ENCODE measurements around the gene TIPARP. TPM values are rescaled to one million over a fixed set of nuclear protein-coding genes. Genes with fewer than 3 reads are reported as not detected.

Gene TIPARP
- total RNA-seq, 3 donors from 2014 or later = 18.2 to 21.7 (median 20.4) TPM

DNA sequence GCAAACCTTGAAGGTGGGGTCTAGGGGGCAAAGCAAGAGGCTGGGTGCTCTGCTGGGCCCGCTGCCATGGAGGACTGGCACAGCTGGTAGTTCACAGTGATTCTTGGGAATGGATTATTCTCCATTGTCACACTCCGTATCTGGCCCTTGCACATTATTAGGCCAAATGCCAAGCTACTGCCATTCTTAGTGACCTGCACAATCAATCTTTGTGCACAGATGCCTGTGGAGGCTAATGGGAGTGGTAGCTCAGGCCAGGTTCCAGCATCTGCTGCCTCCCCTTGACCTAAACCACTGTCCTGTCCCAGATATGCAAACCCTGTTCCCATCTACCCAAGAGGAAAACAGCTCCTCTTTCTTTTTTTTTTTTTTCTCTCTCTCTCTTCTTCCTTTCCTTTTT lies 67.5 kb downstream of the TIPARP start:
- no peak for ATAC-seq
- Mint-ChIP-seq H3K36me3 (ENCODE audit: insufficient read depth) (no peaks in the 10 kb centered on the region), H3K4me1 (ENCODE audit: low read depth) (no peaks in the 10 kb centered on the region), H3K9me3 (peaks cover 6% of the 10 kb centered on the region), H3K27me3 (ENCODE audit: low read depth) (peaks cover 2% of the 10 kb centered on the region), H3K4me3 (no peak overlapping the region)
- no peak for DNase-seq

DNA sequence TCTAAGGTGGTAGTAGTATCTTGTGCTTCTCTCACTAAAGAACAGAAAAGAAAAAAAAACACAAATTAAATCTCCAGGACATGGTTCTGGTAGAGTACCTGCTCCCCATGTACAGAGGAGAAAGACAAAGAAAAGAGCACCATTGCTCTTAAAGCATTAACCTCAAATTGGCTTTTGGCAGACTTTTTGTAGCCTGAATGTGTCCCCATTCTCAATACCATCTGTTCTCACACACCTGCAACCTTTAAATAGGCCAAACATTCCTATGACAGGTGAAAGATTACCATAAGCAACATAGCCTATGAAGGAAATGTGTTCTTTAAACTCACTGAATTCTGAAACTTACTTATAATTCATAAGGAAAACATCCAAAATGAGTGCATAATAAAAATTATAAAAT lies 68.0 kb downstream of the TIPARP start:
- Mint-ChIP-seq H3K4me1 (ENCODE audit: low read depth) (no peaks in the 10 kb centered on the region), H3K36me3 (ENCODE audit: insufficient read depth) (no peaks in the 10 kb centered on the region), H3K9me3 (peaks cover 7% of the 10 kb centered on the region), H3K27me3 (ENCODE audit: low read depth) (peaks cover 2% of the 10 kb centered on the region), H3K4me3 (no peak overlapping the region)
- DNase-seq (no peak), ATAC-seq (no peak)

DNA sequence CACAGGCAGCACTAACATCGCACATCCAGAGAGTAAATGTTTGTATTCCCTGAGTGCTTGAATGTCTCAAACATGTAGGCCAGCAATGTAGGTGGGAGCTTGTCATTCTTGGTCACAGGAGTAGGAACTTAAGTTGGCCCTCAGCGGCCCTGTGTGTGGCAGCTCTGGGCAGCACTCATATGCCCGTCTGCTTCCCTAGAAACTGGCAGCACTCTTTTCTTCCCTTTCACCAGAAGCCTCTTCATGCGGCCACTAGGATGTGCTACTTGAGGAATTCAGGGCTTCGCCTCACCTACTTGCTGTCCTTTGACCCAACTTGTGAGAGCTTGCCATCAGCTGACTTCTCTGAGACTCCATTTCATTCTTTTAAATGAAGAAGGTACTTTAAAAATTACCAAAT lies 69.5 kb downstream of the TIPARP start:
- Mint-ChIP-seq H3K9me3 (peaks cover 7% of the 10 kb centered on the region), H3K4me3 (no peak overlapping the region), H3K27me3 (ENCODE audit: low read depth) (peaks cover 2% of the 10 kb centered on the region), H3K4me1 (ENCODE audit: low read depth) (no peaks in the 10 kb centered on the region), H3K36me3 (ENCODE audit: insufficient read depth) (no peaks in the 10 kb centered on the region)
- no peak for DNase-seq
- ATAC-seq = no peak

DNA sequence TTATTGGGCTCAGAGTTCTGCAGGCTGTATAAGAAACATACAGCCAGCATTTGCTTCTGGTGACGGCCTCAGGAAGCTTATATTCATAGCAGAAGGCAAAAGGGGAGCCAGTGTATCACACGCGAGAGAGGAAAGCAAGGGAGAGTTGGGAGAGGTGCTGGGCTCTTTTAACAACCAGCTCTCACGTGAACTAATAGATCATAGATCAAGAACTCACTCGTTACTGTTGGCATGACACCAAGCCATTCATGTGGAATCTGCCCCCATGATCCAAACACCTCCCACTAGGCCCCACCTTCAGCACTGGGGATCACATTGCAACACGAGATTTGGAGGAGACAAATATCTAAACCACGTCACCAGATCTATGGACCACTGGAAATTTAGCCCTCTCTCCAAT lies 70.2 kb downstream of the TIPARP start:
- Mint-ChIP-seq H3K4me1 (ENCODE audit: low read depth) (no peaks in the 10 kb centered on the region), H3K36me3 (ENCODE audit: insufficient read depth) (no peaks in the 10 kb centered on the region), H3K27me3 (ENCODE audit: low read depth) (peaks cover 2% of the 10 kb centered on the region), H3K9me3 (peaks cover 7% of the 10 kb centered on the region), H3K4me3 (no peak overlapping the region)
- ATAC-seq (no peak), DNase-seq (no peak)

DNA sequence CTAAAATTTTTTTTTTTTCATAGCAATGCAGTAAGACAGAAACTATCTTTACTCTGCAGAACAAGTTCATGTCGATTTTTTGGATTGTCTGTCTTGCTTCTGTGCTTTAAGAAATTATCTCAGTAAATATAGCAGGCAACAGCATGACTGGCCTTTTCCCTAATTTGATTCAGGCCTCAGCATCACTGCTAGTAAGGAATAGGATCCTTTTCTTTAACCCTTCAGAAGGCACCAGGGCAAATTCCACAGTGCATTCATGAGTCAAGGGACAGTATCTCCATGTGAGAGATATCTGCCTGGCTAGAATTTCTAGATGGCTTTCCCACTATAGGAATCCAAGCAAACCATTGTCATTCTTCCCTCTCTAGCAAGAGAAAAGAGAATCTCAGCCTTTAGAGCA lies 71.4 kb downstream of the TIPARP start:
- Mint-ChIP-seq H3K4me1 (ENCODE audit: low read depth) (no peaks in the 10 kb centered on the region), H3K27me3 (ENCODE audit: low read depth) (peaks cover 2% of the 10 kb centered on the region), H3K36me3 (ENCODE audit: insufficient read depth) (no peaks in the 10 kb centered on the region), H3K9me3 (peaks cover 7% of the 10 kb centered on the region), H3K4me3 (no peak overlapping the region)
- DNase-seq = no peak
- ATAC-seq = no peak

DNA sequence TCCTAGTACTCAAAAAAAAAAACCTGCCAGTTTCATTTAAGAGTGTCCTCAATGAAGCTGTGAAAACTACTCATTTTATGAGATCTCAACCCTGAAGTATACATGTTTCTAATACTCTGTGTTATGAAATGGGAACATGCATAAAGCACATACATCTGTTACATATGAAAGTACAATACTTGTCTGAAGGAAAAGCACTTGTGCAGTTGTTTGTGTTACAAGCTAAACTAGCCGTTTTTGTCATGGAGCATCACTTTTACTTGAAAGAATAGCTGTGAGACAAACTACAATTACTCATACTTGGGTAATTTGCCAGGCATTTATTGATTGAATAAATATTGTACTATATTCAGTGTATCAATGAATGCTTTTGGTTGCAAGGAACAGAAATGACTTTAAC lies 72.7 kb downstream of the TIPARP start:
- no peak for DNase-seq
- no peaks in the 10 kb centered on the region for H3K36me3 Mint-ChIP-seq (ENCODE audit: insufficient read depth)
- no peak for ATAC-seq
- H3K27me3 Mint-ChIP-seq (ENCODE audit: low read depth) = peaks cover 4% of the 10 kb centered on the region
- no peak overlapping the region for H3K4me3 Mint-ChIP-seq
- H3K4me1 Mint-ChIP-seq (ENCODE audit: low read depth) = no peaks in the 10 kb centered on the region
- H3K9me3 Mint-ChIP-seq = peaks cover 7% of the 10 kb centered on the region

DNA sequence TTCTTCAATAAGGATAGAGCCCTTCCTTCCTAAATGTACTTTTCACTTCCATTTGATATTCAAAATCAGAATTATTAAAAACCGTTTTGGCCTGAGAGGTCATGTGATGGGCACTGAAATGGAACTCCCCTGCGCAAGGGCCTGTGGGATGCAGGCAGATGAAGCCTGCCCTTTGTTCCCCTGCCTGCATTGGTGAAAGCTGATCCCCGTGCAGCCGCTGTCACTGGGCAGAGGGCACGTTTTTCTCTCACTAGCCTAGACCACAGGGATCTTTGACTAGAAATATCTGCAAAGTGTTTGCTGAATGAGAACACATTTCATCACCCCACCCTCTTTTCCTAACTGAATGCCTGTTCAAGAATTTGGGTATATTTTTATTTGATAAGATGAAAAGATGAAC lies 74.9 kb downstream of the TIPARP start:
- Mint-ChIP-seq H3K9me3 (peaks cover 7% of the 10 kb centered on the region), H3K36me3 (ENCODE audit: insufficient read depth) (no peaks in the 10 kb centered on the region), H3K4me1 (ENCODE audit: low read depth) (no peaks in the 10 kb centered on the region), H3K27me3 (ENCODE audit: low read depth) (peaks cover 4% of the 10 kb centered on the region), H3K4me3 (no peak overlapping the region)
- DNase-seq (no peak), ATAC-seq (no peak)

DNA sequence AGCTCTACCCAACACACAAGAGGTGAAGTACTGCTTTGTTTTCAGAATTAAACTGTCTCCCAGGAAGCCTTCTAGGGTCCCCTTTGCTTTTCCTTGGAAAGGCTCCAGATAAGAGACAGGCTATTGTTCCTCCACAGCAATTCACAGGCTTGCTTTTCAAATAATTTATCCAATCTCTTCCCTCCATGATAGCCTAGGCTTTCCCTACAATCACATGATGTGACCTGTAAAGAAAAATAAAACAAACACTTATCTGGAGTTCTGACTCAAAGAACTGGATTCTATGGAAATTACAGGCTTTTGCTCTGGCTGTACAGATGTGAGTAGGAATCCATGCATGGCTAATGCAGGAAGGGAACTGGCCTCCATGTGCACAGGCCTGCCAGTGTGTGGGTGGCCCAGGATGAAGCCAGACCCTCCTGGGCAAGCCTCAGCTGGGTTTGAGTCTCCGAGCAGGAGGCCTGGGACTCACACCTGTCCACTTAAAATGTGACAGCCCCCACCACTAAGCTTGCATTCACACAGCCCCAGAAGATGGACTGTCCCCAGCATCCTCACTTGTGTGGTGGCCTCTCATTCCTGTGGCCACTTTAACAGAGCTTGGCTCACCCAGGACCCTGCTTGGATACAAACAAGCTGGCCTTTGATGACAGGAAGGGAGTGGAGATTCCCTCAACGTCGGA lies 75.9 kb downstream of the TIPARP start:
- DNase-seq = no peak
- H3K27me3 Mint-ChIP-seq (ENCODE audit: low read depth) = peaks cover 4% of the 10 kb centered on the region
- no peak overlapping the region for H3K4me3 Mint-ChIP-seq
- no peaks in the 10 kb centered on the region for H3K4me1 Mint-ChIP-seq (ENCODE audit: low read depth)
- peaks cover 7% of the 10 kb centered on the region for H3K9me3 Mint-ChIP-seq
- H3K36me3 Mint-ChIP-seq (ENCODE audit: insufficient read depth) = no peaks in the 10 kb centered on the region
- ATAC-seq = no peak

DNA sequence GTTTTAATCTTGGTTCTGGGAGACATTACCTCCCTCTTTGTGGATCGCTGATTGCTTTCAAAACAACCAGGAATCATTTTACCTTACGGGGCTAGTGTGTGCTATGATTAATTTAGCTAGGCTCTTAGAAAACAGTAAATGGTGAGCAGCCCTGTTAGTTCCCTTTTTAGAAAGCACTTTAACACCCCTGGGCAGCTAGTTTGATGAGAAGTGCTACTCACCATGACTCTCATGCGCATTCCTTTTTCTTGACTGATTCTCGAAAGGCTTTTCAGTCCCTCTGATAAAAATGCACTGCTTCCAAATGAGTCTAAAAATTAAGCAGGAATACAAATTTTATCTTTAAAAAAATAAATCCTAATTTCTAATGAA lies 76.5 kb downstream of the TIPARP start:
- Mint-ChIP-seq H3K9me3 (peaks cover 7% of the 10 kb centered on the region), H3K27me3 (ENCODE audit: low read depth) (peaks cover 4% of the 10 kb centered on the region), H3K4me3 (no peak overlapping the region), H3K4me1 (ENCODE audit: low read depth) (no peaks in the 10 kb centered on the region), H3K36me3 (ENCODE audit: insufficient read depth) (no peaks in the 10 kb centered on the region)
- ATAC-seq (no peak), DNase-seq (no peak)

DNA sequence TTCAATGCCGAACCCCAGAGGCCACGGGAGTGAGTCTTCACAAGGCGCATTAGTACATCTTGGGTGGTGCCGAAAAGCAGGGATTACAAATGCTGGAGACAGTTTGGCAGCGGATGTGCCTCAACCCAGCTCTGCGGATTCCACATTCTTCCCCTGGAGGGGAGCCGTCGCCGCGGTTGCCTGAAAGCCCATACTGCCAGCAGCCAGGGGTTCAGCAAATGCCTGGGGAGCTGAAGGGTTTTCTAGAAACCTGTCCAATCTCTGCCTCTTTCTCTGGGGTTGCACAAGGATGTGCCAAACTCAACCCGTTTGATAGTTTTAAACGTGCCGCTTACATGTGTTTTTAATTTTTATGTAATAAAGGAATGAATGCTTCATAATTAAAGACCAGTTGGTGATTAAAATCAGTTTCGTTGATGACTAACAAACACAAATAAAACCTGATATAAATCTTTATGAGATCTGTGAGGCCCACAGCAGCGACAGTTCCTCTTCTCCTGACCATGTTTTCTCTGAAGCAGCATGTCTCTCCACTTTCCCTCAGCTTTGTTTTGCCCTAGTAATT lies 77.2 kb downstream of the TIPARP start:
- Mint-ChIP-seq H3K27me3 (ENCODE audit: low read depth) (peaks cover 4% of the 10 kb centered on the region), H3K4me1 (ENCODE audit: low read depth) (no peaks in the 10 kb centered on the region), H3K36me3 (ENCODE audit: insufficient read depth) (no peaks in the 10 kb centered on the region), H3K4me3 (no peak overlapping the region), H3K9me3 (peaks cover 7% of the 10 kb centered on the region)
- DNase-seq = no peak
- ATAC-seq = no peak

Other genes starting within 250 kb of the TIPARP start
- gene SSR3, start 119.5 kb upstream of the TIPARP start, total RNA-seq = 100 to 1,000 TPM; 133 to 153 (median 138) TPM
- gene LEKR1, start 151.8 kb downstream of the TIPARP start, total RNA-seq = under 1 TPM; 0.30 to 0.68 (median 0.50) TPM